Heart left ventricle (tissue), 13 donors: ENCODE results near the gene SRD5A3.

Experiments
- POLR2A ChIP-seq, 2 donors: fragments of 450-650 bp; IDR thresholded peaks; one replicate each; pipeline ENCODE4 v1.6.1; 2017; ENCODE audit warnings: antibody characterized with exemption in 2 of 2, mild to moderate bottlenecking in 2 of 2, moderate library complexity in 2 of 2
- TF ChIP-seq, protein P1 (sequence below), 12 donors: fragments of 200-600 bp; sonication (generic) in 4 of 12; IDR thresholded peaks; one replicate each; pipeline versions ENCODE4 v1.5.0 to v1.8.0; 2018 to 2022; ENCODE audit warnings: antibody characterized with exemption in 12 of 12, mild to moderate bottlenecking in 5 of 12
- donor health status: ischemic (EF 13 %, LVEDD 7.1; RV severe dilation, severe dysfunction).
- donor health status: DM: no; HTN: yes; CAD: no.
- donor health status: DM: no; HTN: no; CAD: no.
- donor health status: ischemic (EF 25% LVEDD 6.9; RV normal size, moderate dysfunction).
- donor health status: ischemic (EF 25% LVEDD 5.7; RV mildly dilated, moderate dysfunction).
- donor health status: ischemic (EF 35%, LVEDD 5.7; RV mildly dilated, moderate dysfunction).
- donor health status: nonischemic (EF 11% LVEDD 7.7; RV severe dilation, severe dysfunction).
- donor health status: DM: yes; HTN: yes; CAD: no.
- donor health status: PGD.
- donor health status: ischemic (EF 29% LVEDD 5.4; RV normal size, mild dysfunction).
- donor health status: nonischemic (EF 23%, LVEDD 6.1; RV moderate dilation, normal function).

DNA sequence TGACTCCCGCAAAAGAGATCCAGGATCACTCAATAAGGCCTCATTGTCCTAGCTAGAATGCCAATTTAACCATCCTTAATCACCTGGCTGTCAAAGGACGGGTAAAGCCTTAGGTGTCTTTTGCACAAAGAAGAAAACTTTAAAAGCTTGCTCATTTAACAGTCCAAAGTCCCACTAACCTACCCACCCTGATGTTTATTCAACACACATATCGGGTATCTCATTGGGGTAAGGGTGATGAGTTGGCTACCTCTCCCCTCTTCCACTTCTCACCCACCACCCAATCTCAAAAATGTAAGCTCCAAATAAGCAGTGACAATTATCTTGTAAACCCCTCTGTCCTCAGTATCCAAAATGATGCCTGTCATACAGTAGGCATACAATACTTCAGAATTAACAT, 988 bp upstream of the SRD5A3 start:
- TF ChIP-seq, protein P1, sequence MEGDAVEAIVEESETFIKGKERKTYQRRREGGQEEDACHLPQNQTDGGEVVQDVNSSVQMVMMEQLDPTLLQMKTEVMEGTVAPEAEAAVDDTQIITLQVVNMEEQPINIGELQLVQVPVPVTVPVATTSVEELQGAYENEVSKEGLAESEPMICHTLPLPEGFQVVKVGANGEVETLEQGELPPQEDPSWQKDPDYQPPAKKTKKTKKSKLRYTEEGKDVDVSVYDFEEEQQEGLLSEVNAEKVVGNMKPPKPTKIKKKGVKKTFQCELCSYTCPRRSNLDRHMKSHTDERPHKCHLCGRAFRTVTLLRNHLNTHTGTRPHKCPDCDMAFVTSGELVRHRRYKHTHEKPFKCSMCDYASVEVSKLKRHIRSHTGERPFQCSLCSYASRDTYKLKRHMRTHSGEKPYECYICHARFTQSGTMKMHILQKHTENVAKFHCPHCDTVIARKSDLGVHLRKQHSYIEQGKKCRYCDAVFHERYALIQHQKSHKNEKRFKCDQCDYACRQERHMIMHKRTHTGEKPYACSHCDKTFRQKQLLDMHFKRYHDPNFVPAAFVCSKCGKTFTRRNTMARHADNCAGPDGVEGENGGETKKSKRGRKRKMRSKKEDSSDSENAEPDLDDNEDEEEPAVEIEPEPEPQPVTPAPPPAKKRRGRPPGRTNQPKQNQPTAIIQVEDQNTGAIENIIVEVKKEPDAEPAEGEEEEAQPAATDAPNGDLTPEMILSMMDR (IDR thresholded peaks at IDR 0.05) = no peak
- TF ChIP-seq POLR2A (IDR thresholded peaks at IDR 0.05) = no peak
